Breast epithelium (tissue), 4 donors: ENCODE results near the gene RAD21L1. TPM values are rescaled to one million over a fixed set of nuclear protein-coding genes. Genes with fewer than 3 reads are reported as not detected.

ENCODE experiments used
- DNase-seq, 2 donors: peaks; one replicate each; pipeline ENCODE4 v3.0.0-alpha.2; 2019; ENCODE audit warnings: low spot score in 2 of 2
- H3K27ac ChIP-seq, 2 donors: fragments of 200-600 bp; sonication (generic) in 1 of 2; one replicate each; pipeline ENCODE4 v1.5.1; 2016 to 2019; ENCODE audit warnings: mild to moderate bottlenecking in 1 of 2
- H3K27me3 ChIP-seq, 2 donors: fragments of 200-600 bp; sonication (generic) in 1 of 2; one replicate each; pipeline versions ENCODE4 v1.5.1 to v1.6.0; 2017 to 2019; ENCODE audit warnings: control low read depth in 1 of 2, mild to moderate bottlenecking in 1 of 2
- H3K36me3 ChIP-seq: fragments of 200-600 bp; one replicate; pipeline ENCODE4 v1.5.1; 2019
- H3K4me1 ChIP-seq, 2 donors: fragments of 200-600 bp; sonication (generic); one replicate each; pipeline ENCODE4 v1.5.1; 2016 to 2019; ENCODE audit warnings: control low read depth in 1 of 2
- H3K4me3 ChIP-seq, 3 donors: fragments of 200-600 bp; sonication (generic); 1 replicate in 2 of 3; 2 replicates in 1 of 3; pipeline ENCODE4 v1.5.1; 2016 to 2019; ENCODE audit warnings: mild to moderate bottlenecking in 3 of 3, moderate library complexity in 2 of 3
- H3K9me3 ChIP-seq, 2 donors: fragments of 200-600 bp; sonication (generic) in 1 of 2; one replicate each; pipeline ENCODE4 v1.5.1; 2016 to 2019; ENCODE audit warnings: control low read depth in 1 of 2
- POLR2A ChIP-seq: fragments of 450-650 bp; IDR thresholded peaks from one replicate; pipeline ENCODE4 v1.6.1; 2016; ENCODE audit warnings: antibody characterized with exemption, mild to moderate bottlenecking, moderate library complexity
- POLR2AphosphoS5 ChIP-seq, 3 donors: sonication (generic); formaldehyde crosslinking; IDR thresholded peaks; one replicate each; pipeline ENCODE4 v1.6.1; 2017; ENCODE audit warnings: antibody characterized with exemption in 3 of 3
- intact Hi-C: fragments of 100-400 bp; cut with DNase I; formaldehyde crosslinking; loops from one replicate; pipeline ENCODE4 v1.15.1; 2023; ENCODE audit warnings: low total_unique reads
- total RNA-seq, 3 donors: library from RNA; depleted of rRNA; stranded (reverse); fragments of >200 nt; gene quantifications; one replicate each; pipeline ENCODE4 v1.1.0, GENCODE V29; 2016
- TF ChIP-seq, protein P1 (sequence below), 3 donors: fragments of 450-650 bp; IDR thresholded peaks; one replicate each; pipeline ENCODE4 v1.5.1; 2016 to 2017; ENCODE audit warnings: antibody characterized with exemption in 3 of 3, mild to moderate bottlenecking in 3 of 3, moderate library complexity in 3 of 3

Gene RAD21L1
- total RNA-seq, 3 donors from 2014 or later: not detected

DNA sequence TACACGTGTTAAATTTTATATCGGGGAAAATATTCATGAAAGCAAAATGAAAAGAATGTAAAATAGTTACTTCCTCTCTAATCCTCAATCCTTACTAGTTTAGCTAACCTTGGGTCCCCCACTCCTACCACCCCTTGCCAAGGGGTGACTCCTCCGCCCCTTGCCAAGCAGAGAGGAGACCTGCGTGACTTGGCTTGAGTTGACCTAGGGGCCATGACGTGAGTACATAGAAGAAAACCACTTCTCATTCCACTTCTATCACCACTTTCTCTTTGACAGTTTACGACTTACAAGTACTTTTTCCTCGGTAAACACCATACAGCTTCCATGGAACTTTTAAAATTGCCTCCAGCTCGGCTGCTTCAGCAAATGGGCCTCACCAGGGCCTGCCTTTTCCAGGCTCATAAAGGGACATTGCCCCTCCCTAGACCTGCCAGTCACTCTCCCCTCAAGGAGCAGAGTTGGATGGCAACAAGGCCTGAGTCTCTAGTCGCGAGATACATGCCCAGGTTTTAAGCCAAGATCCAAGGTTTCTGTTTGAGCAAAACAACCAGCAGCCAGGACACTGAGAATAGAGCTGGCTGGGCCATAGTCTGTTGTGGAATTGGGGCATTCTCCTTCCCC lies 73.2 kb downstream of the RAD21L1 start:
- H3K9me3 ChIP-seq: no peaks in the 10 kb centered on the region
- intact Hi-C loops: no loop called here
- TF ChIP-seq POLR2A (no peak), POLR2AphosphoS5 (IDR thresholded peaks at IDR 0.05) (no peak)
- TF ChIP-seq, protein P1, sequence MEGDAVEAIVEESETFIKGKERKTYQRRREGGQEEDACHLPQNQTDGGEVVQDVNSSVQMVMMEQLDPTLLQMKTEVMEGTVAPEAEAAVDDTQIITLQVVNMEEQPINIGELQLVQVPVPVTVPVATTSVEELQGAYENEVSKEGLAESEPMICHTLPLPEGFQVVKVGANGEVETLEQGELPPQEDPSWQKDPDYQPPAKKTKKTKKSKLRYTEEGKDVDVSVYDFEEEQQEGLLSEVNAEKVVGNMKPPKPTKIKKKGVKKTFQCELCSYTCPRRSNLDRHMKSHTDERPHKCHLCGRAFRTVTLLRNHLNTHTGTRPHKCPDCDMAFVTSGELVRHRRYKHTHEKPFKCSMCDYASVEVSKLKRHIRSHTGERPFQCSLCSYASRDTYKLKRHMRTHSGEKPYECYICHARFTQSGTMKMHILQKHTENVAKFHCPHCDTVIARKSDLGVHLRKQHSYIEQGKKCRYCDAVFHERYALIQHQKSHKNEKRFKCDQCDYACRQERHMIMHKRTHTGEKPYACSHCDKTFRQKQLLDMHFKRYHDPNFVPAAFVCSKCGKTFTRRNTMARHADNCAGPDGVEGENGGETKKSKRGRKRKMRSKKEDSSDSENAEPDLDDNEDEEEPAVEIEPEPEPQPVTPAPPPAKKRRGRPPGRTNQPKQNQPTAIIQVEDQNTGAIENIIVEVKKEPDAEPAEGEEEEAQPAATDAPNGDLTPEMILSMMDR (IDR thresholded peaks at IDR 0.05): no peak

DNA sequence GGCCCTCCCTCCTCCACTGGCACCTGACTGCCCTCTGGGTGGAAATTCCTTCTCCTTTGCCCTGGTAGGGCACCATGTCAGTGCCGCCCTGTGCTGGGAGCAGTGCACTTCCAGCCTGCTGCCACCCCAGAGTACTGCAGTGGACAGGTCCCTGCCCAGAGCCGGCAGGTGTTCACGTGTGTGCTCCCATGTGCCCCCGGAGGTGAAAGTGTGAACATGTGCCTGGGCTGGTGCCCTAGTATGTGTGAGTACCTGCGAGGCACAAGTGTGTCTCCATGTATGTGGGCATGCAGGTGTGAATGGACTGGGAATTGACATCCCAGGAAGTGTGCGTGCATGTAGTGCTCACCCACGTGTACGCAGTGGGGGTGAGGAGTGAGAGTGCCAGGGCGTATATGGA lies 73.7 kb downstream of the RAD21L1 start:
- Histone ChIP-seq H3K36me3 (no peaks in the 10 kb centered on the region), H3K9me3 (no peaks in the 10 kb centered on the region), H3K27me3 (no peaks in the 10 kb centered on the region), H3K27ac (no peak overlapping the region), H3K4me3 (no peak overlapping the region), H3K4me1 (no peaks in the 10 kb centered on the region)
- DNase-seq: no peak
- intact Hi-C loops: no loop called here
- no peak for TF ChIP-seq POLR2A
- TF ChIP-seq, protein P1 (IDR thresholded peaks at IDR 0.05): no peak
- TF ChIP-seq POLR2AphosphoS5 (IDR thresholded peaks at IDR 0.05): no peak

More for the DNA sequence above, 73.2 kb downstream of the RAD21L1 start:
- DNase-seq: no peak
- H3K36me3 ChIP-seq: no peaks in the 10 kb centered on the region
- H3K27me3 ChIP-seq: no peaks in the 10 kb centered on the region
- H3K27ac ChIP-seq: no peak overlapping the region
- no peaks in the 10 kb centered on the region for H3K4me1 ChIP-seq
- H3K4me3 ChIP-seq: no peak overlapping the region

DNA sequence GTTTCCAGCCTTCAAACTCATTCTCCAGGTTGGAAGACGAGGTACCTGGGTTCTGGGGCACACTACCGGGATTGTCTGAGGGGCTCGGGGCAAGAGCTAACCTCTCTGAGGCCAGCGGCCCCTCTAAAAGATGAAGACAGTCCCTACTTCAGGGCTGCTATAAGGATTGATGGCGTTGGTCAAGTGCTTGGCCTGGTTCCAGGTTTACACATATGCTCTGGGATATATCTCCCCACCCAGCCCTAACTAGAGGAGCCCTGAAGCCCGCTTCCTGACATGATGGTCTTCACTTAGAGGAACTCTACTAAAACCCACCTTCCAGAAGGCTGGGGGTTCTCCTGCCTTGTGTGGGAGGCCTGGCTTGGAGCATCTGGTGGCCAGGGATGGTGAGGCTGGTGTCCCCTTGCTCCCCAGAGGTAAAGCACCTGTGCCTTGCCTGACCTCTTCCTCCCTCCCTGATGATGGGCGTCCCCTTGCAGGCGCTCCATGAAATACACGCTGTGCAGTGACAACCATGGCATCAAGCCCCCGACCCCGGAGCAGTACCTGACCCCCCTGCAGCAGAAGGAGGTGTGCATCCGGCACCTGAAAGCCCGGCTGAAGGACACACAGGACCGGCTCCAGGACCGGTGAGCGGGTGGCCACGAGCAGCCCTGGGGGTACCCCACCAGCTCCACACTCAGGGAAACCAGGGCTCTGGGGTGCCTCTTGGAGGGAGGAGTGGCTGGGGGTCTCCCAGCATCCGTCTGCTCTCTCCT lies 74.4 kb downstream of the RAD21L1 start:
- no peaks in the 10 kb centered on the region for H3K27me3 ChIP-seq
- H3K4me1 ChIP-seq: no peaks in the 10 kb centered on the region
- no peaks in the 10 kb centered on the region for H3K9me3 ChIP-seq
- no peak overlapping the region for H3K27ac ChIP-seq
- no peak for DNase-seq
- intact Hi-C loops: loop anchor here (10.0 kb wide), 1 partner anchor 145 kb away; no protein-coding TSS in a partner anchor
- H3K36me3 ChIP-seq: no peaks in the 10 kb centered on the region
- no peak for TF ChIP-seq POLR2A
- TF ChIP-seq, protein P1 (IDR thresholded peaks at IDR 0.05): no peak
- no peak for TF ChIP-seq POLR2AphosphoS5 (IDR thresholded peaks at IDR 0.05)
- no peak overlapping the region for H3K4me3 ChIP-seq

DNA sequence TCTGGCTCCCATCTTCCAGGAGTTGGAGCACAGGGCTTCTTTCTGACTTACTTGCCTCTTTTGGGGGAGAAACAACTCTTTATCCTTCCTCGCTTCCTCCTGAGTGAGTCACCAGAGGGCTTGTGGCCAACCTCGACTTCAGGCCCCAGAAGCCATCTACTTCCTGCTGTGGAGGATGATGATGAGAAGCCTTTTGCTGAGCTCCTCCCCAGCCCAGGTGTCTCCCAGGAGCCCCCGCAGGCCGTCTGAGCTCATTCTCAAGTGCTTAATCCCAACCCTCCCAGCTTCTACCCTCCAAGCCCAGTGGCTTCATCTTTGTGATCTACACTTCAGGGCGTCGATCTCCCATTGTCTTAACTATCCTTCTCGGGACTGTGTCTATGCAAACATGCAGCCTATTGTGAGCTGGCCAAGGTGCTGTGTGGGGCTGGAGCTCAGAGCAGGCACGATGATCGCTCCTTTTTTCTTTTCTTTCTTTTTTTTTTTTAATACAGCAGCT lies 75.2 kb downstream of the RAD21L1 start:
- Histone ChIP-seq H3K4me3 (no peak overlapping the region), H3K36me3 (no peaks in the 10 kb centered on the region), H3K27ac (no peak overlapping the region), H3K9me3 (no peaks in the 10 kb centered on the region), H3K27me3 (no peaks in the 10 kb centered on the region), H3K4me1 (no peaks in the 10 kb centered on the region)
- intact Hi-C loops: loop anchor here (10.0 kb wide), 1 partner anchor 144 kb away; no protein-coding TSS in a partner anchor
- DNase-seq: no peak
- TF ChIP-seq POLR2AphosphoS5 (IDR thresholded peaks at IDR 0.05) (no peak), POLR2A (no peak)
- TF ChIP-seq, protein P1 (IDR thresholded peaks at IDR 0.05): no peak
